GM21737 (cell line): ENCODE results near the gene PEX14.

Experiments
- ATAC-seq: cut with Tn5 transposase; IDR thresholded peaks from one replicate; pipeline ENCODE4 v1.9.1; 2021; ENCODE audit warnings: mild to moderate bottlenecking, moderate library complexity; ENCODE audit not compliant: unreplicated experiment

The PEX14 gene

DNA sequence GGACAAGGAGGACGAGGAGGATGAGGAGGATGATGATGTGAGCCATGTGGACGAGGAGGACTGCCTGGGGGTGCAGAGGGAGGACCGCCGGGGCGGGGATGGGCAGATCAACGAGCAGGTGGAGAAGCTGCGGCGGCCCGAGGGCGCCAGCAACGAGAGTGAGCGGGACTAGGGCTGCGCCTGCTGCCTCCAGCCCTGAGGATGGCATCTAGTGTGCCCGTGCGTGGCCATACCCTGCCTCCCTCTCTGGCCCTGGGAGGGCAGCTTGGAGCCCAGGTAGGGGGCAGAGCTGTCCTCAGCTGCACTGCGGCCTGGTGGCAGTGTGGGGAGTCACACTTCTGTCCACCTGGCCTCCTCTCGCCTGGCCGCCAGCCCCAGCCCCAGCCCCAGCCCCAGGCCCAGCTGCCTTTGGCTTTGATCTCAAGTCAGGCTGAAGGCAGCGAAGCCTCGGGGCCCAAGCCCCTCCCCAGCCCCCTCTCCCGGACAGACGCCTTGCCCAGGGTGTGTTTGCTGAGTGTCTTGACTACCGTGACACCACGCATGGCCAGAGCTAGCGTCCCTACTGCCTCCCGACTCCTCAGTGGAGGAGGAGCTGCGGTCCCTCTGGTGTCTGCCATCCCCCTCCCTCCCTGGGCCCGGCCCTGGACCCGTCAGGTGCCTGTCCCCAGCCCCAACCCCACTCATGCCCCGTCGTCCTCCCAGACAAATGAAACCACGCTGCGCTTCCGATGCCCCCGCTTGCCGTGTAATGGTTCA, 155.2 kb downstream of the PEX14 start:
- no peak for ATAC-seq

DNA sequence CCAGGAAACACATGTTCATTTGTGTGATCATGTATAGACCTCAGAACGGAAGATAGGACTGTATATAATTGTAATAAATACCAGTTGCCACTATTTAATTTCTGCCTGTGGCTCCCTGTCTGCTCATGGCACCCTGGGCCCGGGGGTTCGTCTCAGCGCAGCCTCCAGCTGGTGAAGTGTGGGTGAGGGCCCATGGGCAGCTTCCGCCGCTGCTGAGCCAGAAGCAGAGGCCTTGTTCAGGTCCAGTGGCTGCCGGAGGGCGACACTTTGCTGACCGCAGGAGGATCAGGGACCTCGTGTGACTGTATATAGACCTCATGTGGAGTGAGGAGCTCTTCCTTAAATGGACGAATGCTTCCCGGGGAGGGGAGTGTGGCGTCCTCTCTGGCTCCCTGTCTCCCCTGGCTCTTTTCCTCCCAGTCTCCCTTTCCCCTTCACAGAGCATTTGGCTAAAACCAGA, 155.9 kb downstream of the PEX14 start:
- no peak for ATAC-seq

DNA sequence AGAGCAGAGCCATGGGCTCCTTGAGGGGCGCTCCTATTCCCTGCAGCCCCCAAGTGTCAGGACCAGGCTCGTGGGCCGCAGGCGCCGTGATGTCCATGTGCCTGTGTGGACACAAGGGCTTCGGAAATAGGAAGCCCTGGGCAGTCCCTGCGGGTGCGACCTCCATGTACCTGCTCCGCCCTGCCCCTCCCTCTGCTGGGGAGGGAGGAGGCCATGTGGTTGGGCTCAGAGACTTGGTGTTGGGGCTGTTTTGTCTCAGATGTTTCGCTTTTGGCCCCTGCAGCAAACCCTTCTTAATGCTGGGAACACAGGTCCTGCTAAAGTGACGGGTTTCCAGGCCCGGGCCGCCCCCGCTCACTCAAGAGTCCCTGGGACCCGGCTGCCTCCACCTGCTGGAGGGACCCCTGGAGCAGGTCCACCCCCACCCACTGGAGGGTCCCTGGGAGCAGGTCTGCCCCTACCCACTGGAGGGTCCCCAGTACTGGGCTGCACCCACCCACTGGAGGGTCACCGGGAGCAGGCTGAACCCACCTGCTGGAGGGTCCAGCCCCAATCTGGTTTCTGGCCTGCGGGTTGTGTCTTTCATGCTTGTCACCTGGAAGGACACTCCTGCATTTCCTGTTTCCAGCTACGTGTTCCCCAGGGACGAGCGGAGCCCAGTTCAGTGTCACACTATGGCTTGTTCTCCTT, 156.5 kb downstream of the PEX14 start:
- no peak for ATAC-seq

DNA sequence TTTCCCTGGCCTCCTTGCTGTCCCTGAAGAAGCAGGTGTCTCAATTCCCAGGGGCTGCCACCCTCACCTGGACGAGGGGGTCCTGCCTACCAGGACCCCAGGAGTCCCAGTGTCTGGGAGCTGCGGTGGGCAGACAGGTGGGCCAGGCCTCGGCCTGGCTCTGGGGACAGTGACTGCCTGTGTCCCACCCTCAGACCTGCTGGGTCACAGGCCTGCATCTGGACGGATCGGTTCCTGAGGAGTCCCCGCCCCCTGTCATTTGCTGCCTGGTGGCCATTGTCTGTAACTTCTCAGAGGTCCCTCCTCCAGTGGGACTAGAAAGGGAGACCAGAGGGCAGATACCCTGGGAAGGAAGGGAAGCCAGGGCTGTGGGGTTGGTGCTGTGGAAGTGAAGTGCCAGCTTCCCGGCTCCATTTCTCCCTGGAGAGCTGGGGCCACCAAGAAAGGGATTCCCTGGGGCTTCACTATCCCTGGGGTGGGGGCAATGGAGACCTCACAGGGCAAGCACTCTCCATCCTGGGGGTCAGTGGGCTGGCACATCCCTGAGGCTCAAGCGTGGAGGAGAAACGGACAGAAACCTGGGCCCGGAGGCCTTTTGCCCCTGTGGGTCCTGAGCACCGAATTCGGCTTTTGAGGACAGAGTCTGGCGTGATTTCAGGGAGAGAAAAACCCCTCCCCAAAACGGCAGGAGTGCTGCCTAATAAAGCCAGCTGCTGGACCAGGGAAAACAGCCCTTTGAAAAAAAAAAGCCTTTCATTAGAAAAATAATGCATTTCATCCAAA, 157.3 kb downstream of the PEX14 start:
- ATAC-seq = no peak

DNA sequence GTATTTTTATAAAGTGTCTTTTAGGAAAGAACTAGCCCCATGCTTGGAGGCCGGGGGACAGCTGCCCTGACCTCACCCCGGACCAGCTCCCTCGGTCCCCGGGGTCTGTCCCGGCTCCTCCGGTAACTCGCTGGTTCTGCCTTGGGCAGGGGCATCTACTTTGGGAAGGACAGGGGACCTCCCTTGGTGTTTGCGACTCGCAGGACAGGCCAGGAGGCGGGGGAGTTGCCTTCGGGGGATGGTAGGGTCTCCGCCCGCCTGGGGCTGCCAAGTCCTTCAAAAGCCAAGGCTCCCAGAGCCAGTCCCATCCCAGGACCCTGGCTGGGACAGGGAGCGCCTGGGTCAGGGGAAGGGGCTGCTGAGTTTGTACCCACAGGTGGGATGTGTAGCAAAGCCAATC, 157.9 kb downstream of the PEX14 start:
- no peak for ATAC-seq

DNA sequence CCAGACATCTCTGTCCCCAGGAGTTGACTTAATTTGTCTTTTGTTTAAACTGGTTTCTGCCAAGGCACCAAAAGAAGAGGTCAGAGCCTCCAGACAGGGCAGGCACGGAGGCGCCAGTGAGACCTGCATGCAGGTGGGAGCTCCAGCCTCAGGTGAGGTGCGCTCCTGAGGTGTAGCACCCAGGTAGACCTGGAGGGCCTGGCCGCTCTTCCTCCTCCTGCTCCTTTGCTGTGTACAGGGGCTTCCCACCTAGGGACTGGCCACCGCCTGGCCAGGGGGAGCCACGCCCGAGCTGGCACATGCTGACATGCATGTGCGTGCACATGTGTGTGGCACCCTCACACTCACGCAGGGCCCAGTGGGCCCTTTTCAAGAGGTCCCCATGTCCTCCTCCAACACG, 158.7 kb downstream of the PEX14 start:
- no peak for ATAC-seq

DNA sequence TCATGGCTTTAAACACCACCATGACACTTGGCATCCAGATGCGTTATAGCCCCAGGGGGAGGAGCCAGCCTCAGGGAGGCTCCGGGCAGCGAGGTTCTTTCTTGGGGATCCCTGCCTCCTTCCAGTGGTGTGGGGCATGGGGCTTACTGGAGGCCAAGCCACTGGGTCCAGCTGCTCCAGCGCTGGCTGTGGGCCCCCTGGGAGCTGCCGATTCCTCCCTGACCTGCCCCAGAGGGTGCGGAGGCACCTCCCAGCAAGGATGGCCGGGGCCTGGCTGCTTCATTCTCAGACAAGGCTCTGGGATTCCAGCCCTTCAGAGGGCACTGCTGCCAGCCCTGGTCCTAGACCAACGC, 159.3 kb downstream of the PEX14 start:
- no peak for ATAC-seq

DNA sequence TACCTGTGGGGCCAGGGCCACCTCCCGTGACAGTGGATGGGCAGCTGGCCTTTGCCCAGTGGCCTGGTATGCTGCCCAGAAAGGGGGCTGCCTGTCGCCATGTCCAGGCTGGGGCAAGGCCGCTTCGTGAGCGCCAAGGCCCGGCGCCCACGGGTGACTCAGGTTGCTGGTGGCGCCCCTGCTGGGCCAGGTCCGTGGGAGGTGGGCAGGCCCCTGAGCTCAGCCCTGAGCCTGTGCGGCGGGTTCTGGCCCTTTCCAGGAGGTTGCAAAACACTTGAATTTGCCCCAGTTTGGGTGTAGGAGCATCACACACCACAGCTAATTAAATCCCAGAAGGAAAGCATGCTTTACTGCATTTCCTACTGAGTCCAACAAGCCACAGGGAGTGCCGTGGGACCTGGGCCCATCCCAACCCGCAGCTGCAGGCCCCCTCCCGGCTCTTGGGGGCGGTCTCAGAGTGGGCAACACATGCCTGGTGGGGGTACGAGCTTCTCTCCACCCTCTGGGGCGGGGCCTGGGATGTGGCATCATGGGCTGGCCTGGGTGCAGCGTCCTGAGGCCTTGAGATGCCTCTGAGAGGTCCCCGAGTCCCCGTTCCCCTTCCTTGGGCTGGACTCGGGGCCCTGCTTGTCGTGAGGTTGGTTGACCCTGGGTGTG, 159.8 kb downstream of the PEX14 start:
- no peak for ATAC-seq

DNA sequence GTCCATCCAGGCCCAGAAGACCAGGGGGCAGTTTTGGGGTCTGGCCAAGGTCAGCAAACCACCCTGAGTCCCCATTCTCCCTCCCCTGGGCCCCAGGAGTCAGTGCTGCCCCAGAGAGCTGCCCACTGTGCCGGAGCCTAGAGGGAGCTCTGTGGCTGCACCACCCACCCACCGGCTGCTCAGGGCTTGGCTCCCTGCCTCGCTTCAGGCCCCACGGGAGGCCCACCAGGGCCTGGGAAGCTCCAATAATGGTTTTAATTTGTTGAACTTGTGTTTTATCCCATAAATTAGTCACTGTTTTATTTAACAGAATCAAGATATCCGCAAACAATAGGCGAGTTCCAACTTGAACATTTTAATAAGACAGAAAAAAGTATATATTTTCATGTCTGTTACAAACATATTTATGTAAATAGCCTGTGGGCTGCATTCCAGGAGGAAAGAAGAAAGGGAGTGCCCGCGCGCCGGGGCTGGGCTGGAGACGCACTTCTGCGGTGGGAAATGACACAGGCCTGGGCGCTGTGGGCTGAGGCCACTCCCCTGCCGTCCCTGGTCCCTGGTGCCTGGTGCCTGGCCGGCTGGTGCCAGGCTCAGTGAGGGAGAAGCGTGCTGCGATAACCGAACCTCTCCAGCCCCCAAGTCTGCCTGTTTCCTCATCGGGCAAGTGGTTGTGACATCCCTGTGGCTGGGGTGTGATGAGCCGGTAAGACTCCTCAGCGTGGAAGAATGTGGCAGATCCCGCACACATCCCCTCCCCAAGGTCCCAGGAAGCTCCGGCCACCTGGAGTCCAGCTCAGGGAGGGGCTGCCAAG, 160.5 kb downstream of the PEX14 start:
- no peak for ATAC-seq

DNA sequence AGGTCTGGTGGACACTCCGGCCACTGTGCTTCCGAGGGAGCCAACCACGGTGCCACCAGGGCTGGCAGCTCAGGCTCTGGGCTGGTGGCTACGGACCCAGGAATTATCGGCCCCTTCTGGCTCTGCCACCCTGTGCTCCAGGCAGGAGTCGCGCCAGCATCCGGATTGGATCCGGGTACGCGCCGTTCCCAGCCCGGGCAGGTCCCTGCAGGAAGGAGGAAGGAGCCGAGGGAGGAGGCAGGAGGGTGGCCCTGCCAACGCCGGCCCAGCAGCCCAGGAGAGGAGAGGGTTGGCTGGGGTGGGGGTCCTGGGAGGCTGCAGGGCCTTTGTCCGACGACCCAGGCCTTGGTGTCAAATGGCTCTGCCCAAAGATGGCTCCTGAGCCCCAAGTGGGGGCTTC, 161.2 kb downstream of the PEX14 start:
- no peak for ATAC-seq

DNA sequence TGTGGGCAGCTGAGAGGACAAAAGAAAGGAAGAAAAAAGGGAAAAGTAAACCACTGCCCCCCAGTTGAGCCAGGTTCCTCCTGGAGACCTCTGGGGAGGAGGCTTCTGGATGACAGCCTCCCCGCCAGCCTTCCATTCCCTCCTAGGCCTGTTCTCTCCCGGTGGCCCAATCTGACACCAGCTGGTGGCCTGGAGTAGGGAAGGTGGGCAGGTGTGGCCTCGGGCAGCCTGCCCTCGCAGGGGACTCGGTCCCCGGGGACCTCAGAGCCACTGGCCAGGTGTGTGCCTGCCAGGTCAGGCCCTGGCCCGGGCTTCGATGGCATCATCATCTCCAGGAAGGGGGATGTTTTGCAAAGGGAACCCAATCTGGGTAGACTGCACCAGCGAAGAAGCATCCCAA, 162.7 kb downstream of the PEX14 start:
- no peak for ATAC-seq

DNA sequence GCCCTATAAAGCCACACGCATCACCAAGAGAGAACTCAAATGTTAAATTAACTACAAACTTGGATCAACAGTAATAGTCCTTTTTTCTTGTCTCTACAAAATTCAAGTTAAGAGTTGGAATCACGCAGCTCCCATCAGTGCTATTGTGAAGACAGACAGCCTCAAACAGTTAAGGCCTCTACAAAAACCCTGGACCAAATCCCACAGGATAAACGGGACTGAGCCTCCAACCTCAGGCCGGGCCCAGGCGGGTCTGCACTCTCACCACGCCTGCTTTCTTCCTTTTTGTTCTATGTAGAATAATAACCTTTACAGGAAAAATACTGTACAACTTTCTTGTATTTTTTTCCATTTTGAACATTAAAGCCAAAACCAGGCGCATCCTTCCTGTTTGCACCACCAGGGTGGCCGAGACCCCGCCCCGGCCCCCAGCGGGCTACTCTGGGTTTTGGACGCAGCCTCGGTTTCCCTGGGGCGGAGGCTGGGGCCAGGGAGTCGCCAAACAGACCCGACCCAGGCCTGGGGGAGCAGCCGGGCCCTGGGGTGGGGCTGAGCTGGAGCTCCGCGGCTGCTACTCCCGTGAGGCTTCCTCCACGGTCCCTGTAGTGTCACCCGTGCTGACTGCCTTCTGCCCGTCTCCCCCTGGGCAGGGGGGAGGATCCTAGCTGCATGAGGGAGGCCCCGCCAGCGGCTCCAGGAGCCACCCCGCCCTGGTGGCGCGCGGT, 163.2 kb downstream of the PEX14 start:
- ATAC-seq = no peak

DNA sequence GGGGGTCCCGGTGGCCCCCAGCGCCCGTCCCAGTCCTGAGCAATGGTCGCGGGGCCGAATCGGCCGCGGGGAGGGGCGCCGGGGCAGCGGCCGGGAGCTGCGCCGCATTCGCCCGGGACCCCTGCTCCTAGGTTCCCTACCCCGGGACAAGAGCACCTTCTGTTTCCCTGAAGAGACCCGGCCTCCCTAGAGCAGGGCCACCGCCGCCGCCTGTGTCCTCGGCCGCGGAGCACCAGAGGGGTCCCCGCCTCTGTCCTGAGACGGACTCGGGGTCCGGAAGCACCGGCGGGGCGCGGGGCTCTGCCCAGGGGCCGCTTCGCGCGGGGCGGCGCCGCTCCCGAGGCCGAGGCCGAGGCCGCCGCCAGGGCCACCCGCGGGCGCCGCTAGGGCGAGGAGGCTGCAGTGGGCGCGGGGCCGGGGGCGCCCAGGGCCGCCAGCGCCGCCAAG, 163.8 kb downstream of the PEX14 start:
- no peak for ATAC-seq

DNA sequence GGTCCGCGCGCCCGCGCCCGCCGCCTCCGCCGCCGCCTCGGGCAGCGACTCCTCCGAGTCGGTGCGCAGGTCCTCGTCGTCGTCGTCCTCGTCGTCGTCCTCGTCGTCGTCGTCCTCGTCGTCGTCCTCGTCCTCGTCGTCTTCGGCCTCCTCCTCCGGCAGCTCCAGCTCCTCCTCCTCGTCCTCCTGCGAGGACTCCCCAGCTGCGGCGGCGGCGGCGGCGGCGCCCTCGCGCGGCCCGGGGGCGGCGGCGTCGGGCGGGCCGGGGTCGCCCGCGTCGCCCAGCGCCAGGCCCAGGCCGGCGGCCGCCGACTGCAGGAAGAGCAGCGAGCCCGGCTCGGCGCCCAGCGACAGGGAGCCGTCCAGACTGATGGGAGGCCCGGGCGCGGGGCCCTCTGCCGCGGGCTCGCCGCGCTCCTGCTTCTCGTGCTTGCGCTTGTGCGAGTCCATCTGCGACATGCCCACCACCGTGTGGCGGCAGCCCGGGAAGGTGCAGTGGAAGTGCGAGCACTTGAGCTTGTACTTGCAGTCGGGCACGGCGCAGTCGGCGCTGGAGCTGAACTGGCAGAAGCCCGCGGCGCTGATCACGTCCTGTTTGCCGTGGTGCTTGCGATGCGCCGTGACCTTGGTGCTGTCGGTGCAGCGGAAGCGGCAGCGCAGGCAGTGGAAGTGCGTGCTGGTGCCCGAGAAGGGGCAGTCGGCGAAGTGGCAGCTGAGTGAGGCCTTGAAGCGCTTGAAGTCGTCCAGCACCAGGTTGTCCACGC, 164.4 kb downstream of the PEX14 start:
- no peak for ATAC-seq

DNA sequence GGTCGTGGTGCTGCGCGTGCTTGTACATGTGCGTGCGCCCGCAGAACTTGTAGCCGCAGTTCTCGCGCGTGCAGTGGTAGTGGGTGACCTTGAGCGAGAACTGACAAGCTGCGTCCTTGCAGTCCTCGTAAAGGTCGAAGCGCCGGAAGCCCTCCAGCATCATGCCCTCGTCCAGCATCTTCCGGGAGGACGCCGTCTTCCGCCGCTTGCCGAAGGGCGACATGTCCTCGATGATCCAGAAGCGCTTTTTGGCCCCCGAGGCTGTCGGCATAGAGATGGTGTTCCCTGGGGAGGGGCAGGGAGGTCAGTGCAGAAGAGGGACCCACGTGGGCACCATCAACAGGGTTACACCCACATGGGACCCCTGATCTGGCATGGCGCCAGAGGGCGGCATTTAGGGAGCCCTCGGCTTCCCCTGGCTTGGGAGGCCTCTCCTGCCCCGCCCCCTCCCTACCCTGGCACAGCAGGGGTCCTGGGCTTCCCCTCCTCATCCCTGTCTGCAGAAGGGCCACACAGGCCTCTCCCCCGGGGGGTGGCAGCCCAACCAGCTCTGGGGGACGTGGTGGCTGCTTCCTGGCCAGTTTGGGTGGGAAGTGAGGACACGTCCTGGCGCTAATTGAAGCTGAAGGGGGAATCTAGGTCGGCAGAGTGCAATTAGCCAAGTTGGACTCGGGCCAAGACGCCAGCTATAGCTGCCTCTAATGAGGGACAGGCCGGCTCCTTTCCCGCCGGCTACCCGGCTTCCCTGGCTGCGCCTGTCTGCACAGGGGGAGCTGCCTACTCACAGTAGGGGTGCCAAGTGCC, 165.2 kb downstream of the PEX14 start:
- no peak for ATAC-seq

DNA sequence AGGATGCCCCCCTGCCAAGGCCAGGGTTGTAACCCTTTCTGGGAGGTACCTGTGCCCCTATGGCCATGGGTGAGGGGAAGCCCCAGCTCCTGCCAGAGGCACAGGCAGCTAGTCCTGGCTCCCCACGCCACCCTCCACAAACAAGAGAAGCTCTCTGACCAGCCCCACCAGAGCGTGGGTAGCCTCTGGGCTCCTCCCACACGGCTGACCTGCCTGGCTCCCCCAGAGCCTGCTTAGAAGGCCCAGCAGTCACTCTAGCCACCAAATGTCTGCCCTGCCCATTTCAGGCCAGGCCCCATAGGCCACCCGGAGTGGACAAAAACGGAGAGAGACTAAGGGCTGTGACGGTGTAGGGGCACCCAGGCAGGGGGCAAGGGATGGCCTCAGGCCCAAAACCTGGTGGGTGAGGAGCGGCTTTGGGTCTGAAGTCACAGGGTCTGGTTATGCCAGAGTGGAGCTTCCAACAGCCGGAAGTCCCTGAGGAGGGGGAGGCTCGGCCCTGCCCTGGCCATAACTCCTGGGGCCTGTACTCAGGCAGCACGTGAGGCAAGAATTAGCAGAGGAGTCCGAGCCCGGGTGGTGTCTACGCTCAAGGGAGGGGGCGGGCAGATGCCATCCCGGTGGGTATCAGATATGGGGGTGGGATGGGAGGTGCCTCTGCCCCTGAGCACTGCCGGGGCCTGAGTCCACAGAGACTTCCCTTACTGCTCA, 166.2 kb downstream of the PEX14 start:
- ATAC-seq = no peak

DNA sequence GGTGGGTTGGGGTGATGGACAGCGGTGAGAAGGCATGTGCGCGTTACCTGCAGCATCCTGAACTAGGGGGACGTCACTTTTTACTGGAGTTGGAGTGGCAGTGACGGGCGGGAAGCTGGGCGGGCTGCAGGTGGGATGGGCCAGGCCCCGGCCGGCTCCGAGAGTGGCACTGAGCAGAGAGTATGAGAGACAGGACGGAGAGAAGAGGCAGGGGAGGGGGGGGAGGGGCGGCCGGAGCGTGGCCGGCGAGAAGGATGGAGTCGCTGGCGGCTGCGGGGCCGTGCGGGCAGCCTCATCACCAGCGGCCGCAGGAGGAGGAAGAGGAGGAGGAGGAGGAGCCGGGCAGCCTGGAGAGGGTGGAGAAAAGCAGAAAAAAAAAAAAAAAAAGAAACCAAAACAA, 167.2 kb downstream of the PEX14 start:
- ATAC-seq = no peak
